MM.1S (cell line): ENCODE data around the gene RBBP6.

Experiments
- CTCF ChIP-seq: fragments of 300-600 bp; sonication (generic); IDR thresholded peaks from 2 replicates; pipeline ENCODE4 v1.5.1; 2016; ENCODE audit warnings: antibody characterized with exemption, low read length, mixed read lengths
- EZH2 ChIP-seq: fragments of 300-600 bp; sonication (generic); optimal IDR thresholded peaks from 2 replicates; pipeline ENCODE3; 2017; ENCODE audit warnings: low read depth, mild to moderate bottlenecking, antibody characterized with exemption, low read length, mixed read lengths

GRCh38 chr16:24562811-24563210 is 23.4 kb downstream of the RBBP6 start:
- TF ChIP-seq CTCF, result no peak
- TF ChIP-seq EZH2, result no peak
